ENCODE data around the gene HOXA1.

Gene HOXA1

DNA sequence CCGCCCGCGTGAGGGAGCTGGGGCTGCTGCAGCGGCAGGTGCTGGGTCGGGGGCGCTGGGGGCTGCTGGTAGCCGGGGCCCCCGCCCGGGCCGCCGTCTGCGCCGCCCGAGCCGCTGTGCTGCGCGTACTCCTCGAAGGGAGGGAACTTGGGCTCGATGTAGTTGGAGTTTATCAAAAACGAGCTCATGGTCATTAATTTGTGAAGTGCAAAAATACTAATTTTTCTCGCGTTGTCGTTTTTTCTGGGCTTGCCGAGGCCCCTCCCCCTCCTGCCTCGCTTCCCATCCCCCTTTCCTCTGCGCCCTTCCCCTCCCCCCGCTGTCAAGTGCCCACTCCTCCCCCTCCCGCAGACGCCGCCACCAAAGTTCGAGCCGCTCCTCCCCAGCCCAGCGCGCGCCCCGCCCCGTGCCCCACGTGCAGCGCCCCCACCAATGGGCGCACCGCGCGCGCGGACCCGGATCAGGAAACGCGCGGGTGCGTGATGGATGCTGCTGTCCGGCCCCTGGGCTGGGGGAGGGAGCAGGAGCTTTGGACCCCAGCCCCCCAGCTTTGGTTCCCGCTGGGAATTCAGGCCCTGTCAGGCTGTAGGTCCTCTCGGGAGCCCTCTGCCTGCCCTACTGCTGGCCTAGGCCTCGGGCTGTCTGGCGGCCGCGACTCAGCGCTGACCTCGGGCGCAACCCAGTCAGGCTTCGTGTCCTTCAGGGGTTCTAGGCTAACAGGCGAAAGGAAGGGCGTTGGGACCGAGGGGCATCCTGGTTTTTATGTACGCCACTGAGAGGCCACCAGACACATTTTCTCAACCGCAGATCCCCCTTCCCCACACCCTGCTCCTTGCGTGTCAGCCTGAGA lies 35.0 kb upstream of the HOXA1 start, which contains the start of gene HOXA4:
Gene HOXA4 (minus strand): TSS at position 218 of the 850 bp plus-strand sequence. CDS start 24 bp downstream, at position 194.
- H3K9ac ChIP-seq (ENCODE audit: low read length), result no peak within 1 kb of the TSS
- H3K79me2 ChIP-seq (ENCODE audit: insufficient read depth, low read length), result no peaks in the 10 kb centered on the region
- no peaks in the 10 kb centered on the region for H3K9me2 ChIP-seq (ENCODE audit: low read depth, low read length)
- no peaks in the 10 kb centered on the region for H4K20me1 ChIP-seq (ENCODE audit: insufficient read depth, low read length)
- no peaks in the 10 kb centered on the region for H3F3A ChIP-seq (ENCODE audit: insufficient read depth, low read length)
- H3K4me1 ChIP-seq (ENCODE audit: insufficient read depth, low read length, severe bottlenecking), result no peaks in the 10 kb centered on the region
- H2AFZ ChIP-seq (ENCODE audit: low read length), result no peak within 1 kb of the TSS
- TF ChIP-seq, protein P1, sequence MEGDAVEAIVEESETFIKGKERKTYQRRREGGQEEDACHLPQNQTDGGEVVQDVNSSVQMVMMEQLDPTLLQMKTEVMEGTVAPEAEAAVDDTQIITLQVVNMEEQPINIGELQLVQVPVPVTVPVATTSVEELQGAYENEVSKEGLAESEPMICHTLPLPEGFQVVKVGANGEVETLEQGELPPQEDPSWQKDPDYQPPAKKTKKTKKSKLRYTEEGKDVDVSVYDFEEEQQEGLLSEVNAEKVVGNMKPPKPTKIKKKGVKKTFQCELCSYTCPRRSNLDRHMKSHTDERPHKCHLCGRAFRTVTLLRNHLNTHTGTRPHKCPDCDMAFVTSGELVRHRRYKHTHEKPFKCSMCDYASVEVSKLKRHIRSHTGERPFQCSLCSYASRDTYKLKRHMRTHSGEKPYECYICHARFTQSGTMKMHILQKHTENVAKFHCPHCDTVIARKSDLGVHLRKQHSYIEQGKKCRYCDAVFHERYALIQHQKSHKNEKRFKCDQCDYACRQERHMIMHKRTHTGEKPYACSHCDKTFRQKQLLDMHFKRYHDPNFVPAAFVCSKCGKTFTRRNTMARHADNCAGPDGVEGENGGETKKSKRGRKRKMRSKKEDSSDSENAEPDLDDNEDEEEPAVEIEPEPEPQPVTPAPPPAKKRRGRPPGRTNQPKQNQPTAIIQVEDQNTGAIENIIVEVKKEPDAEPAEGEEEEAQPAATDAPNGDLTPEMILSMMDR (IDR thresholded peaks at IDR 0.05; ENCODE audit: low read length), result no peak
- TF ChIP-seq EZH2 (IDR thresholded peaks at IDR 0.05; ENCODE audit: borderline replicate concordance, low read length), result no peak
- H3K4me2 ChIP-seq (ENCODE audit: low read length), result no peak within 1 kb of the TSS
- H3K27ac ChIP-seq (ENCODE audit: low read depth, low read length, poor library complexity, severe bottlenecking), result no peak within 1 kb of the TSS
- H3K4me3 ChIP-seq (ENCODE audit: low read depth, low read length, poor library complexity, severe bottlenecking), result no peak within 1 kb of the TSS
- no peaks in the 10 kb centered on the region for H3K36me3 ChIP-seq (ENCODE audit: insufficient read depth, low read length)
- no peaks in the 10 kb centered on the region for H3K27me3 ChIP-seq (ENCODE audit: insufficient read depth, low read length)
- no peaks in the 10 kb centered on the region for H3K9me3 ChIP-seq (ENCODE audit: low read length)

DNA sequence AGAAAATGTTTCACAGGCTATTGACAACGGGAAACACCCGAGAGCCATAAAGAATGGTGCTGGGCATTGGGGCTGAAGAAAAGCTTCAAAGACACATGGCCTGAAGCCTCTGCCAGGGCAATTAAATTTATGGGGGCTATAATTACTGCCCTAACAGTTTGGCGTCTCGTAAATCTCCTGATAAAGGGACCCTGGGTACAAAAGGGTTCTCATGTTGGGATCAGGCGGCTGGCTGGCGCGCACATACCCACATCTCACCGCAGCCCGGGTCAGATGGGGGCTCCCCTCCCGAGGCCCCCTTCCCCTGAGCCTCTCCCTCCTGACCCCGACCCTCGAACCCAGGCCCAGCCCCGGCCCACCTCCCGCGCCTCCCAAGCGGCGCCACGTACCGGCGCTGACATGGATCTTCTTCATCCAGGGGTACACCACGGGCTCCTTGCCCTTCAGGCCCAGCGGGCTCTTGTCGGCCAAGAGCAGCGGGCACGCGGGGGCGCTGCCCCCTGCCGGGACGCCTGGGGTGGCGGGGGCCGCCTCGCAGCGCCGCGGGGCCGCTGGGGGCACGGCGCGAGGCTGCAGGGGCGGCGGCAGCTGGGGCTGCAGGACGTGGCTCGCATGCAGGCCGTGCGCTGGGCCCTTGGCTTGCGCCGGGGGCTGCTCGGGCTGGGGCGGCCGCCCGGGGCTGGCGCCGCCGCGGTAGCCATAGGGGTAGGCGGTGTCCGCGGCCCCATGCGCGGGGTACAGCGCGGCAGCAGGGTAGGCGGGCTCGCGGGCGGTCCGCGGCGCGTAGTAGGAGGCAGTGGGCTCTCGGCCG lies 34.1 kb upstream of the HOXA1 start:
- no peaks in the 10 kb centered on the region for H3K27me3 ChIP-seq (ENCODE audit: insufficient read depth, low read length)
- H3K4me3 ChIP-seq (ENCODE audit: low read depth, low read length, poor library complexity, severe bottlenecking), result no peak overlapping the region
- H3K9me3 ChIP-seq (ENCODE audit: low read length), result no peaks in the 10 kb centered on the region
- no peak overlapping the region for H3K27ac ChIP-seq (ENCODE audit: low read depth, low read length, poor library complexity, severe bottlenecking)
- no peaks in the 10 kb centered on the region for H3K4me1 ChIP-seq (ENCODE audit: insufficient read depth, low read length, severe bottlenecking)
- H3K36me3 ChIP-seq (ENCODE audit: insufficient read depth, low read length), result no peaks in the 10 kb centered on the region
- H3K4me2 ChIP-seq (ENCODE audit: low read length), result no peak overlapping the region
- no peaks in the 10 kb centered on the region for H4K20me1 ChIP-seq (ENCODE audit: insufficient read depth, low read length)
- no peak overlapping the region for H2AFZ ChIP-seq (ENCODE audit: low read length)
- no peaks in the 10 kb centered on the region for H3K9me2 ChIP-seq (ENCODE audit: low read depth, low read length)
- no peak overlapping the region for H3K9ac ChIP-seq (ENCODE audit: low read length)
- no peaks in the 10 kb centered on the region for H3K79me2 ChIP-seq (ENCODE audit: insufficient read depth, low read length)
- no peaks in the 10 kb centered on the region for H3F3A ChIP-seq (ENCODE audit: insufficient read depth, low read length)
- no peak for TF ChIP-seq EZH2 (IDR thresholded peaks at IDR 0.05; ENCODE audit: borderline replicate concordance, low read length)
- TF ChIP-seq, protein P1 (IDR thresholded peaks at IDR 0.05; ENCODE audit: low read length), result no peak

DNA sequence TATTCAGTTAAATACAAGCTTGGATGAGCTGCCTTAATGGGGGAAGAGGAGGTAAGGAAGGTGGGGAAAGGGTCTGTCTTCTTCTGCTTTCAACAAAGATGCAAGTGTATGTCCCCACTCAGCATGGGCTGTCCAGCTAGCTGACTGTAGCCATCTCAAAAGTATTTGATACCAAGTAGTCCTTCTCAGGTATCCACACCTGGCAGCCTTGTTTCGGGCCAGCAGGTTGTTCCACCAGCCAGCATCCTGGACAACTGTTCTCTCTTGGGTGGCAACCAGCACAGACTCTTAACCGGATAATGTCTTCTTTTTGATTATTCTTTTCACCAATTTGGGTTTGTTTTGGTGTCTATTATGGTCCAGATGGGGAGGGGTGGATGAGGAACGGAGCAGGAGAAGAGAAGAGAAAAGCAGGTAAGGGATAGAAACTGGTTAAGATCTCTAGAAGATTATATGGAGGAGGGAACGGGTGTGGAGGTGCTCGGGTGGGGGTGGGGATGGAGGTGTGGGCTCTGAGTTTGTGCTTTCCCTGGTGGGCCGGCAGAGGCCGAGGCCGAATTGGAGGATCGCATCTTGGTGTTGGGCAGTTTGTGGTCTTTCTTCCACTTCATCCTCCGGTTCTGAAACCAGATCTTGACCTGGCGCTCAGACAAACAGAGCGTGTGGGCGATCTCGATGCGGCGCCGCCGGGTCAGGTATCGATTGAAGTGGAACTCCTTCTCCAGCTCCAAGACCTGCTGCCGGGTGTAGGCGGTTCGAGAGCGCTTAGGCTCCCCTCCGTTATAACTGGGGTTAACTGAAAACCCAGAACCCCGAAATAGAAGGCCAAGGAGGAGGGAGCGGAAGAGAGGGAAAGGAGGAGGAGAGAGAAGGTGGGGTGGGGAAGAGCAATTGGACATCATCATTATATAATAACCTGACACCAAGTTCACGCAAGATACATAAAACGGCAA lies 33.3 kb upstream of the HOXA1 start:
- no peaks in the 10 kb centered on the region for H3K27me3 ChIP-seq (ENCODE audit: insufficient read depth, low read length)
- no peak for TF ChIP-seq EZH2 (IDR thresholded peaks at IDR 0.05; ENCODE audit: borderline replicate concordance, low read length)
- TF ChIP-seq, protein P1 (IDR thresholded peaks at IDR 0.05; ENCODE audit: low read length), result no peak
- no peak overlapping the region for H2AFZ ChIP-seq (ENCODE audit: low read length)

More for the DNA sequence above, 33.3 kb upstream of the HOXA1 start:
- Histone ChIP-seq H3K27ac (ENCODE audit: low read depth, low read length, poor library complexity, severe bottlenecking) (no peak overlapping the region), H3K36me3 (ENCODE audit: insufficient read depth, low read length) (no peaks in the 10 kb centered on the region), H4K20me1 (ENCODE audit: insufficient read depth, low read length) (no peaks in the 10 kb centered on the region), H3K9ac (ENCODE audit: low read length) (no peak overlapping the region), H3K9me3 (ENCODE audit: low read length) (no peaks in the 10 kb centered on the region), H3K79me2 (ENCODE audit: insufficient read depth, low read length) (no peaks in the 10 kb centered on the region), H3K4me3 (ENCODE audit: low read depth, low read length, poor library complexity, severe bottlenecking) (no peak overlapping the region), H3K4me1 (ENCODE audit: insufficient read depth, low read length, severe bottlenecking) (no peaks in the 10 kb centered on the region), H3F3A (ENCODE audit: insufficient read depth, low read length) (no peaks in the 10 kb centered on the region), H3K9me2 (ENCODE audit: low read depth, low read length) (no peaks in the 10 kb centered on the region), H3K4me2 (ENCODE audit: low read length) (no peak overlapping the region)
